ENCODE results near the gene IQGAP2.

DNA sequence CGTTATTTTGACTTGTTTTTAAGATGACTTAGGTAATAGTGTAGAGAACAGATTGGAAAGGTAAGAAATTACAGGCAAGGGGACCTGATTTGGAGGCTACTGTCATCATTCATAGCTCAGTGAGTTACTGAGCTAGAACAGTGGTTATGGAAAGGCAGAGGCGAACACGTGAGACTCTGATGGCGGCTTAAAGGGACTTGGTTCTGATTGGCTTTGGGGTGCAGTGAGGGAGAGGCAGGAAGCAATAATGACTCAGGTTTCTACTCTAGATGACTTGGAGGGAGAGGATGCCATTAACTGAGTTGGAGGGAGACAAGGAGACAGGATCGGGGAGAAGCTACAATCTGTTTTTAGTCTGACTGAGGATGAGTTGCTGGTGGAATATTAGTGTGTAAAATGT lies 217.1 kb downstream of the IQGAP2 start:
- TF ChIP-seq POLR2A (IDR thresholded peaks at IDR 0.05; ENCODE audit: low read length) (no peak), GATA1 (IDR thresholded peaks at IDR 0.05; ENCODE audit: low read depth, low read length) (no peak)

Data from erythroblast (primary cell).